AG10803 (cell line): ENCODE data around the gene MRPL11.

Experiments
- DNase-seq: peaks from one replicate; pipeline ENCODE4 v3.0.0; 2010; ENCODE audit warnings: low read depth
- H3K4me3 ChIP-seq: 2 replicates; pipeline ENCODE4 v1.5.1; 2011; ENCODE audit warnings: mild to moderate bottlenecking, low read length, control low read depth
- CTCF ChIP-seq: conservative IDR thresholded peaks from 2 replicates; pipeline ENCODE4 v1.5.1; 2011; ENCODE audit warnings: mild to moderate bottlenecking, low read length, control low read depth, inconsistent platforms

The MRPL11 gene

GRCh38 chr11:66438504-66439466 is at the start of gene MRPL11:
Gene MRPL11, minus strand, starts transcription at chr11:66438848. Its CDS starts 94 bp downstream, at chr11:66438754.
- peak within 1 kb of the TSS; percentile 86 for H3K4me3 ChIP-seq
- TF ChIP-seq CTCF: peak; percentile 76
- peak; percentile 90 for DNase-seq

- no peak overlapping the region for H3K4me3 ChIP-seq
- no peak for TF ChIP-seq CTCF
- DNase-seq: no peak
Observed at GRCh38 chr11:66484806-66485380, 46.2 kb upstream of the MRPL11 start.

GRCh38 chr11:66480117-66480938 is 41.7 kb upstream of the MRPL11 start, which contains the start of gene DPP3:
Gene DPP3, plus strand, starts transcription at chr11:66480434. Its CDS starts 1,767 bp downstream, at chr11:66482201.
- peak within 1 kb of the TSS; percentile 95 for H3K4me3 ChIP-seq
- DNase-seq: peak; percentile 96
- no peak for TF ChIP-seq CTCF

GRCh38 chr11:66479394-66480116 is 40.9 kb upstream of the MRPL11 start:
- no peak for TF ChIP-seq CTCF
- DNase-seq: peak; percentile 44
- peak overlapping the region; percentile 95 for H3K4me3 ChIP-seq

GRCh38 chr11:66478729-66479393 is 40.2 kb upstream of the MRPL11 start:
- no peak for DNase-seq
- H3K4me3 ChIP-seq: peak overlapping the region; percentile 95
- TF ChIP-seq CTCF: peak; percentile 68
